Psoas muscle (tissue), 8 donors: ENCODE measurements around the gene MYCN. TPM values are rescaled to one million over a fixed set of nuclear protein-coding genes. Genes with fewer than 3 reads are reported as not detected.

Experiments
- ATAC-seq, 4 donors: fragments of 200-7000 bp; cut with Tn5 transposase; one replicate each; pipeline ENCODE4 v1.9.1; 2020; ENCODE audit warnings: moderate library complexity in 3 of 4, mild to moderate bottlenecking in 2 of 4
- DNase-seq, 2 donors: peaks; one replicate each; pipeline ENCODE4 v3.0.0-alpha.2; 2020
- H3K27ac ChIP-seq: fragments of 200-600 bp; one replicate; pipeline ENCODE4 v1.8.0; 2022
- H3K27me3 ChIP-seq, 3 donors: fragments of 200-600 bp in 1 of 3; one replicate each; pipeline versions ENCODE4 v1.6.1 to v1.8.0; 2013 to 2022; ENCODE audit warnings: low read length in 2 of 3, mild to moderate bottlenecking in 2 of 3, moderate library complexity in 1 of 3; ENCODE audit not compliant: insufficient read depth in 3 of 3
- H3K36me3 ChIP-seq, 2 donors: fragments of 200-600 bp in 1 of 2; one replicate each; pipeline versions ENCODE4 v1.6.1 to v1.8.0; 2013 to 2022; ENCODE audit warnings: low read depth in 1 of 2, mild to moderate bottlenecking in 1 of 2, moderate library complexity in 1 of 2; ENCODE audit not compliant: insufficient read depth in 1 of 2
- H3K4me1 ChIP-seq: fragments of 200-600 bp; one replicate; pipeline ENCODE4 v1.8.0; 2022
- H3K4me3 ChIP-seq: fragments of 200-600 bp; one replicate; pipeline ENCODE4 v1.8.0; 2022; ENCODE audit warnings: mild to moderate bottlenecking
- H3K9me3 ChIP-seq: fragments of 200-600 bp; one replicate; pipeline ENCODE4 v1.8.0; 2022
- WGBS, 3 donors: extraction: QIAGEN DNeasy Blood & Tissue Kit; methylation state at CpG; one replicate each; pipeline versions ENCODE4 v1.1.6 to v1.1.7; 2013; 5-methylcytosine and 5-hydroxymethylcytosine counted together
- intact Hi-C, 2 donors: fragments of 100-400 bp; cut with DNase I; formaldehyde crosslinking; loops; one replicate each; pipeline versions ENCODE4 v1.11.0 to v1.14.2; 2022
- polyA plus RNA-seq, 3 donors: library from polyadenylated mRNA; stranded (reverse); fragments of 200-250 nt; gene quantifications; one replicate each; pipeline ENCODE4 v1.2.3, GENCODE V29; 2013
- total RNA-seq, 4 donors: library from RNA; stranded (reverse); fragmentation: NEBNext Ultra II Directional in 2 of 4; extraction: Animal tissue kit (Norgen Biotek cat#: 25700) in 2 of 4; gene quantifications; one replicate each; pipeline versions ENCODE4 v1.2.1 to v1.2.4, GENCODE V29; 2021 to 2023
- TF ChIP-seq, protein P1 (sequence below): fragments of 200-600 bp; IDR thresholded peaks from one replicate; pipeline ENCODE4 v1.8.0; 2022; ENCODE audit warnings: antibody characterized with exemption
- donor health status: healthy with polysubstance abuse.
- donor health status: DM: no; HTN: no; CAD: no; lungs with moderate emphysema.
- donor health status: Bipolar disorder and iron deficiency.
- donor health status: healthy.
- donor health status: DM: yes; HTN: yes; CAD: no.
- donor health status: DM: no; HTN: no; CAD: no.
- donor health status: DM: no; HTN: no; CAD: no.
- donor health status: DM: yes; HTN: yes; CAD: no.

The MYCN gene
- total and polyA plus RNA-seq, 7 donors, result 0.10 to 0.36 (median 0.25) TPM

- no peaks in the 10 kb centered on the region for H3K9me3 ChIP-seq
- no peaks in the 10 kb centered on the region for H3K4me1 ChIP-seq
- TF ChIP-seq, protein P1, sequence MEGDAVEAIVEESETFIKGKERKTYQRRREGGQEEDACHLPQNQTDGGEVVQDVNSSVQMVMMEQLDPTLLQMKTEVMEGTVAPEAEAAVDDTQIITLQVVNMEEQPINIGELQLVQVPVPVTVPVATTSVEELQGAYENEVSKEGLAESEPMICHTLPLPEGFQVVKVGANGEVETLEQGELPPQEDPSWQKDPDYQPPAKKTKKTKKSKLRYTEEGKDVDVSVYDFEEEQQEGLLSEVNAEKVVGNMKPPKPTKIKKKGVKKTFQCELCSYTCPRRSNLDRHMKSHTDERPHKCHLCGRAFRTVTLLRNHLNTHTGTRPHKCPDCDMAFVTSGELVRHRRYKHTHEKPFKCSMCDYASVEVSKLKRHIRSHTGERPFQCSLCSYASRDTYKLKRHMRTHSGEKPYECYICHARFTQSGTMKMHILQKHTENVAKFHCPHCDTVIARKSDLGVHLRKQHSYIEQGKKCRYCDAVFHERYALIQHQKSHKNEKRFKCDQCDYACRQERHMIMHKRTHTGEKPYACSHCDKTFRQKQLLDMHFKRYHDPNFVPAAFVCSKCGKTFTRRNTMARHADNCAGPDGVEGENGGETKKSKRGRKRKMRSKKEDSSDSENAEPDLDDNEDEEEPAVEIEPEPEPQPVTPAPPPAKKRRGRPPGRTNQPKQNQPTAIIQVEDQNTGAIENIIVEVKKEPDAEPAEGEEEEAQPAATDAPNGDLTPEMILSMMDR, result no peak
- intact Hi-C loops, result no loop called here
- H3K36me3 ChIP-seq, result no peaks in the 10 kb centered on the region
- no peak overlapping the region for H3K27ac ChIP-seq
- DNase-seq (no peak), ATAC-seq (no peak)
- no peak overlapping the region for H3K4me3 ChIP-seq
- no peaks in the 10 kb centered on the region for H3K27me3 ChIP-seq
- WGBS, 3 donors, result 85 to 94% (median 91%) methylated on average over 10 of the region's 10 CpGs
Observed at GRCh38 chr2:15992457-15993231, 52.3 kb downstream of the MYCN start.

DNA sequence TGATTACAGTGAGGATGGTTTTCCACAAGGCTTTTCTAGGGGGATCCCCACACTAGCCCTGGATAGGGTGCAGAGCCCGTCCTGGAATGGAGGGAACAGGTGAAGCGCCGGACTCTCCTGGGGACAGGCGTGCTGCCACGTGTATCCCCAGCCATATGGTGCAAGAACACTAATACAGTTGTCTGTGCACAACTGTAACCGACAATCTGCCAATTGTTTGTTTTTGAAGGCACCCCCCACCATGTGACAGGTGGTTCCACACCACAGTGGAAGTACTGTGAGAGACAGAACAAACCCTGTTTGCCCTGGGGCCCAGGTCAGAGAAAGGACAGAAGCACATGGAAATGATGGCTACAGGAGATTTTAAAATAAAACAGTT, 52.9 kb downstream of the MYCN start:
- intact Hi-C loops, result no loop called here
- Histone ChIP-seq H3K27me3 (no peaks in the 10 kb centered on the region), H3K4me3 (no peak overlapping the region), H3K4me1 (no peaks in the 10 kb centered on the region), H3K9me3 (no peaks in the 10 kb centered on the region), H3K27ac (no peak overlapping the region), H3K36me3 (no peaks in the 10 kb centered on the region)
- TF ChIP-seq, protein P1, result no peak
- no peak for DNase-seq
- no peak for ATAC-seq
- WGBS, 3 donors, result 50 to 68% (median 54%) methylated on average over 6 of the region's 6 CpGs

GRCh38 chr2:15993666-15994065, 53.3 kb downstream of the MYCN start:
- no peaks in the 10 kb centered on the region for H3K9me3 ChIP-seq
- DNase-seq (no peak), ATAC-seq (no peak)
- no peaks in the 10 kb centered on the region for H3K36me3 ChIP-seq
- no peaks in the 10 kb centered on the region for H3K4me1 ChIP-seq
- H3K27me3 ChIP-seq, result no peaks in the 10 kb centered on the region
- 71 to 85% (median 73%) methylated on average over 7 of the region's 7 CpGs for WGBS, 3 donors
- H3K27ac ChIP-seq, result no peak overlapping the region
- no peak overlapping the region for H3K4me3 ChIP-seq
- intact Hi-C loops, result no loop called here
- TF ChIP-seq, protein P1, result no peak

GRCh38 chr2:15995603-15996002, 55.3 kb downstream of the MYCN start:
- WGBS, 3 donors, result 94% methylated on average over 3 of the region's 3 CpGs
- no peaks in the 10 kb centered on the region for H3K4me1 ChIP-seq
- H3K36me3 ChIP-seq, result no peaks in the 10 kb centered on the region
- ATAC-seq, result no peak
- H3K4me3 ChIP-seq, result no peak overlapping the region
- TF ChIP-seq, protein P1, result no peak
- no peak for DNase-seq
- H3K9me3 ChIP-seq, result no peaks in the 10 kb centered on the region
- intact Hi-C loops, result no loop called here
- no peaks in the 10 kb centered on the region for H3K27me3 ChIP-seq
- H3K27ac ChIP-seq, result no peak overlapping the region
